Fibroblast of skin of abdomen (primary cell): ENCODE results near the gene VEZF1.

ENCODE experiments used
- DNase-seq: peaks from one replicate; pipeline ENCODE4 v3.0.0-alpha.2; 2013

Gene VEZF1

DNA sequence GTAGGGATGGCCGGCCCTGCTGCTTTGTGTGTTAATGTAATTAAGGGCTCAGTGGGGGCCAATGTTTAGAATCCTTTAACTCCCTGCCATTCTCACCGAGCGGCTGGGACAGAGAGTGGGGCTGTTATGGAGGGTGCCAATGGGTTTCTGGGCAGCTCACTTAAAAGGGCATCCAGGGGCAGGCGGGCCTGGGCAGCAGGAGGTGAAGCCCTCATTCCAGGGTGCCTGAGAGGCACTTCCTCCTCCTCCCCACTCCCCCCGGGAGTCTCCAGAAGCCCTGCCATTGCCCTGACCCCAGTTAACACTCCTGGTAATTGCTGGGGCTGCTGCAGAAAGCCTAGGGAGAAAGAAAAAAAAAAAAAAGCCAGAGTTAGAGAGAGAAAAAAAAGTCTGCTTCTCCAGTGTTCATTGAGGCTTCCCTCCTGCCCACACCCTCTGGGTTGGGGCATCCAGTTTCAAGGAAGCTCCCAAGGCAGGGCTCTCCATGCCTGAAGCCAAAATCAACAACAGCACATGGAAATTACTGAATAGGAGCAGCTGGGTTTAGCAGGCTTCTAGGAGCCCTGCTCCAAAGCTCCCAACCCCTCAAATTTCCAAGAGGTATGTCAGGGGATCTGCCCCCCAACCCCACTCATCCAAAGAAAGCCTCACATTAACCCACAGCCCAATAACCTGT is 60.9 kb downstream of the VEZF1 start:
- peak; percentile 68 for DNase-seq

GRCh38 chr17:57926723-57927047 is 61.4 kb downstream of the VEZF1 start:
- no peak for DNase-seq

DNA sequence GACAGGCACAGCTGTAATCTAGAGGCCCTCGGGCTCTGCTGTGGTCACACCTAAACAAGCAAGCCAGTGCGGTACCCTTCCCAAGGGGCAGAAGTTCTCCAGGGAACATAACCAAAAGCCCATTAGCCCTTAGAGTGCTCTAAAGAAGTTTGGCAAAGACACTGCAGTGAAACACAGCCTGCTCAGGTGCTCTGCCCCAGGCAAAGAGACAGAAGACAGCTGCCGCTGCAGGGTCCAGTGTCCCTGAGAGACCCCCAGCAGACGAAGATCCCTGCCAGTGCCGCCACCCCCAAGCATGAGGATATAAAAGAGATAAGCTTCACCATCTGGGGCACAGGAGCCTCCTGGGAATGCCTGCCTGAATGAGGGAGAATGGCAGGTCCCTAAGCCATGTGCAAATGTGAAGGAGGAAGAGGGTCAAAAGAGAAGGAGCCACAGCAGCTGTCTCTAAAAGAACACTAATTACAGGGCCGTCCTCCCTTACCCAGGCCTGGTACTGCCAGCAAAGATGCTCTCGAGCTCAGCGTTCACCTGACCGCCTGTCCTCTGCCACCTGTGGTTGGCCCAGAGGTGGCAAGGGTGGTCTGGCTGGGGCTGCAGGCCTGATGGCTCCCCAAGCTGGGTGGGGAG is 62.6 kb downstream of the VEZF1 start:
- no peak for DNase-seq

DNA sequence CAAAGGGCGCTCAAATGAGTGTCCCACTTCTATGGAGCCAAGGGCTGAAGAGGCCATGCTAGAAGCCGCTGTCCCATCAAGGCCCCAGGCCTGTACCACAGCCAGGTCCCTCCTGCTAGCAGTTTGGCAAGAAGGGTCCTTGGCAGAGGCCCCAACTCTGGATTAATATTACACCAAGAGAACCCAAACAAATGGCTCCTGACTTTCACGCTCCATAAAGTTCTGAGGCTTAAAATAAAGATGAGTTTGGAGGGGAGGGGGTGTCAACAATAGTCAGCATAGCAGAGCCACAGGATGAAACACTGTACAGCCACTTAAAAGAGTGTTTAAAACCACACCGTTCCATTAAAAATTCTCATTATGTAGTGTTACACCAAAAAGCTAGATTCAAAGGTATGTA is 63.4 kb downstream of the VEZF1 start:
- no peak for DNase-seq
